Measurements from ENCODE around the gene OPN1MW.
"Not testable (repeated sequence)": the region's sequence is repeated elsewhere in the genome, so short reads cannot be mapped to it uniquely, and the experiment has no call there.

The OPN1MW gene

GRCh38 chrX:154182296-154182695, at the start of gene OPN1MW:
OPN1MW (plus strand) TSS chrX:154182596; CDS start chrX:154182678, 82 bp downstream.
- not testable (repeated sequence) for DNase-seq

GRCh38 chrX:154135458-154136229, 46.8 kb upstream of the OPN1MW start:
- DNase-seq = no peak

GRCh38 chrX:154136627-154137161, 45.7 kb upstream of the OPN1MW start:
- DNase-seq = peak; percentile 77

GRCh38 chrX:154138857-154139256, 43.5 kb upstream of the OPN1MW start:
- DNase-seq = no peak

GRCh38 chrX:154140206-154140605, 42.2 kb upstream of the OPN1MW start:
- no peak for DNase-seq

- DNase-seq = no peak
These were observed 41.7 kb upstream of the OPN1MW start for GRCh38 chrX:154140742-154141141.

GRCh38 chrX:154142386-154142785, 40.0 kb upstream of the OPN1MW start:
- DNase-seq = no peak

- no peak for DNase-seq
These were observed 39.2 kb upstream of the OPN1MW start for GRCh38 chrX:154142950-154143745.

GRCh38 chrX:154144010-154144409, 38.4 kb upstream of the OPN1MW start, which contains the start of gene OPN1LW:
OPN1LW (plus strand) TSS chrX:154144243; CDS start chrX:154144284, 41 bp downstream.
- not testable (repeated sequence) for DNase-seq

- DNase-seq = not testable (repeated sequence)
These were observed 31.4 kb upstream of the OPN1MW start for GRCh38 chrX:154151030-154151429.

GRCh38 chrX:154156221-154156620, 26.2 kb upstream of the OPN1MW start:
- not testable (repeated sequence) for DNase-seq

- not testable (repeated sequence) for DNase-seq
These were observed 25.2 kb upstream of the OPN1MW start for GRCh38 chrX:154157207-154157606.

GRCh38 chrX:154159345-154159744, 23.1 kb upstream of the OPN1MW start:
- not testable (repeated sequence) for DNase-seq

- DNase-seq = not testable (repeated sequence)
These were observed 17.5 kb upstream of the OPN1MW start for GRCh38 chrX:154164902-154165301.

- DNase-seq = not testable (repeated sequence)
These were observed 14.0 kb upstream of the OPN1MW start for GRCh38 chrX:154168384-154168783.

- DNase-seq = not testable (repeated sequence)
These were observed 9.9 kb upstream of the OPN1MW start for GRCh38 chrX:154172535-154172943.

GRCh38 chrX:154174356-154174755, 8.0 kb upstream of the OPN1MW start:
- not testable (repeated sequence) for DNase-seq

GRCh38 chrX:154183794-154184193, 1.4 kb downstream of the OPN1MW start:
- not testable (repeated sequence) for DNase-seq

GRCh38 chrX:154192846-154193245, 10.4 kb downstream of the OPN1MW start:
- not testable (repeated sequence) for DNase-seq

- DNase-seq = not testable (repeated sequence)
These were observed 11.9 kb downstream of the OPN1MW start for GRCh38 chrX:154194316-154194715.

GRCh38 chrX:154196466-154196865, 14.1 kb downstream of the OPN1MW start:
- DNase-seq = not testable (repeated sequence)

- DNase-seq = not testable (repeated sequence)
These were observed 27.4 kb downstream of the OPN1MW start for GRCh38 chrX:154209670-154210418.

GRCh38 chrX:154211057-154211456, 28.7 kb downstream of the OPN1MW start:
- not testable (repeated sequence) for DNase-seq
